ENCODE data around the gene RNF111.
"Not testable (repeated sequence)": the region's sequence is repeated elsewhere in the genome, so short reads cannot be mapped to it uniquely, and the experiment has no call there.

Gene RNF111

GRCh38 chr15:59063042-59063441 lies 75.6 kb downstream of the RNF111 start:
- no peak for DNase-seq

- DNase-seq, result no peak
Measured at GRCh38 chr15:59069430-59069829, 82.0 kb downstream of the RNF111 start.

- no peak for DNase-seq
Measured at GRCh38 chr15:59074607-59075006, 87.1 kb downstream of the RNF111 start.

- DNase-seq, result no peak
Measured at GRCh38 chr15:59087731-59088130, 100.3 kb downstream of the RNF111 start.

GRCh38 chr15:59094077-59094476 lies 106.6 kb downstream of the RNF111 start:
- DNase-seq, result no peak

- no peak for DNase-seq
Measured at GRCh38 chr15:59096429-59096828, 109.0 kb downstream of the RNF111 start.

- no peak for DNase-seq
Measured at GRCh38 chr15:59099162-59099685, 111.8 kb downstream of the RNF111 start.

GRCh38 chr15:59104602-59104911 lies 117.1 kb downstream of the RNF111 start:
- DNase-seq, result no peak

GRCh38 chr15:59104912-59105732 lies 117.7 kb downstream of the RNF111 start, which contains the start of gene CCNB2:
CCNB2 (plus strand) TSS chr15:59105146; CDS start chr15:59105269, 123 bp downstream.
- peak; percentile 77 for DNase-seq

GRCh38 chr15:59105854-59106253 lies 118.4 kb downstream of the RNF111 start:
- DNase-seq, result no peak

GRCh38 chr15:59111251-59111650 lies 123.8 kb downstream of the RNF111 start:
- DNase-seq, result no peak

GRCh38 chr15:59115047-59115446 lies 127.6 kb downstream of the RNF111 start:
- DNase-seq, result no peak

- no peak for DNase-seq
Measured at GRCh38 chr15:59116141-59116540, 128.7 kb downstream of the RNF111 start.

- DNase-seq, result no peak
Measured at GRCh38 chr15:59116771-59117170, 129.3 kb downstream of the RNF111 start.

GRCh38 chr15:59119625-59120024 lies 132.2 kb downstream of the RNF111 start:
- DNase-seq, result no peak

GRCh38 chr15:59120937-59121336 lies 133.5 kb downstream of the RNF111 start:
- no peak for DNase-seq

GRCh38 chr15:59124261-59124660 lies 136.8 kb downstream of the RNF111 start:
- no peak for DNase-seq

- not testable (repeated sequence) for DNase-seq
Measured at GRCh38 chr15:59125683-59126082, 138.2 kb downstream of the RNF111 start.

- not testable (repeated sequence) for DNase-seq
Measured at GRCh38 chr15:59127255-59127654, 139.8 kb downstream of the RNF111 start.

- DNase-seq, result no peak
Measured at GRCh38 chr15:59131456-59131855, 144.0 kb downstream of the RNF111 start.

- no peak for DNase-seq
Measured at GRCh38 chr15:59131969-59132562, 144.6 kb downstream of the RNF111 start.

- no peak for DNase-seq
Measured at GRCh38 chr15:59133929-59134427, 146.5 kb downstream of the RNF111 start.

GRCh38 chr15:59137566-59137965 lies 150.1 kb downstream of the RNF111 start:
- DNase-seq, result no peak

GRCh38 chr15:59138243-59138642 lies 150.8 kb downstream of the RNF111 start:
- DNase-seq, result peak; percentile 57

Measured in stimulated activated CD4-positive, alpha-beta T cell treated with anti-CD3 and anti-CD28 coated beads, Interleukin-4, amount 100 ng/mL, for 1 hour (primary cell).